ENCODE measurements around the gene SLC27A4.
A peak's percentile ranks its signal among the peaks of the same experiment; 100 is the strongest.
"Not testable (repeated sequence)": the region's sequence is repeated elsewhere in the genome, so short reads cannot be mapped to it uniquely, and the experiment has no call there.

Gene SLC27A4

DNA sequence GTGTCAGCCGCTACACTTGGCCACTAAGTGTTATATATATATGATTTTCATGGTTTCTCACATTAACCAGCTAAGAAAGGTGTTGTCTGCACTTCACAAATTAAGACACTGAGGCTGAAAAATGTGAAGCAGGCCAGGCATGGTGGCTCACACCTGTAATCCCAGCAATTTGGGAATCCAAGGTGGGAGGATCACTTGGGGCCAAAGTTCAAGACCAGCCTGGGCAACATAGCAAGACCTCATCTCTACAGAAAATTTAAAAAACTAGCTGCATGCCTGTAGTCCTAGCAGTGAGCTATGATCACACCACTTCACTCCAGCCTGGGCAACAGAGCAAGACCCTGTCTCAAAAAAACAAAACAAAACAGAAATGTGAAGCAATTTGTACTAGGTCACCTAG, 15.9 kb upstream of the SLC27A4 start:
- DNase-seq (ENCODE audit: low spot score), result no peak

DNA sequence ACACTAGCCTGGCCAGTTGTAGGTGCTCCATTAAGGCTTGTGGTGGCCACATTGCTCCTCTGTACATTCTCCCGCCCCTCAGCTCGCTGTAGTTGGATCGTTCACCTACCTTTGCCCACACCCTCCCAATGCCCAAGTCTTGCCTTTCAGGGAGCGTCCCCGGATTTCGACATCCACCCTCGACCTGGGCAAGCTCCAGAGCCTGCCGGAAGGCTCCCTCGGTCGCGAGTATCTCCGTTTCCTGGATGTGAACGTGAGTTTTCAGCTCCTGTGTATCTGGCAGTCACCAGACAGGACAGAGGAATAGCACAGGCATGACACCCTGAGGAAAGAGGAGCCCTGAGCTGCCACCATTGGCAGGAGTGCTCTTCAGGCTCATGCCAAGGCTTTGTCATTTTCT, 14.7 kb upstream of the SLC27A4 start:
- no peak for DNase-seq (ENCODE audit: low spot score)

DNA sequence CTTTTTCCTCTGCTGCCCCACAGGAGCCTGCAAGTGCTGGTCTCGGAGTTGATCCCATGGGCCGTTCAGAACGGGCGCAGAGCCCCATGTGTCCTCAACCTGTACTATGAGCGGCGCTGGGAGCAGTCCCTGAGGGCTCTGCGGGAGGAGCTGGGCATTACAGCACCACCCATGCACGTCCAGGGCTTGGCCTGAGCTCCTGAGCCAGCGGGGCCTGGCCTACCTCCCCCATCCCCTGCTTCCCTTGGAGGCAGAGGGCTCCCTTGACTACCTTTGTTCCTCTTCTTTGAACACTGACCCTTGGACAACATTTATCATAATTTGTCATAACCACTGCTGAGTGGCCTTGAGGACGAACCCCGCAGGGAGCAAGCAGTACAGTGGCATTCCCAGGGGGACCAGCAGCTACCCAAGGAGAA, 6.9 kb upstream of the SLC27A4 start:
- no peak for DNase-seq (ENCODE audit: low spot score)

GRCh38 chr9:128335161-128335560, 5.2 kb upstream of the SLC27A4 start:
- no peak for DNase-seq (ENCODE audit: low spot score)

GRCh38 chr9:128335914-128336313, 4.4 kb upstream of the SLC27A4 start:
- no peak for DNase-seq (ENCODE audit: low spot score)

GRCh38 chr9:128337936-128338335, 2.4 kb upstream of the SLC27A4 start:
- no peak for DNase-seq (ENCODE audit: low spot score)

- not testable (repeated sequence) for DNase-seq (ENCODE audit: low spot score)
These were observed 1.3 kb upstream of the SLC27A4 start for GRCh38 chr9:128338852-128339614.

- DNase-seq (ENCODE audit: low spot score), result no peak
These were observed 536 bp downstream of the SLC27A4 start for GRCh38 chr9:128340691-128341434.

DNA sequence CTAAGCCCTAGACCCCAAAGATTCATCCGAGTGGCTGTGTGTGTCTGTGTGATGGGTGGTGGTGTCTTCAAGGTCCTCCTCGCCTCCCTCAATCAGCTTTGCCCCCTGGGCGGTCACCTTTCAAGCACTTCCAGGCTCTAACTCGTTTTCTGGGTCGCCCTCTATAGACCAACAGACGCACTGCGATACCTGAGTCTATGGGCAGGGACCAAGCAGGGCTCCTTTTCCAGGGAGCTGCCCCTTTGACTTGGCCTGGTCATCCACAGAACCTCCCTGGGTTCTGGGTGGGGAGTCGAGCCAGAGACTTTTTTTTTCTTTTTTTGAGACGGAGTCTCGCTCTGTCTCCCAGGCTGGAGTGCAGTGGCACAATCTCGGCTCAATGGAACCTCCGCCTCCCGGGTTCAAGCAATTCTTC, 1.1 kb downstream of the SLC27A4 start:
- peak; percentile 75 for DNase-seq (ENCODE audit: low spot score)

GRCh38 chr9:128342971-128343680, 2.8 kb downstream of the SLC27A4 start:
- DNase-seq (ENCODE audit: low spot score), result no peak

DNA sequence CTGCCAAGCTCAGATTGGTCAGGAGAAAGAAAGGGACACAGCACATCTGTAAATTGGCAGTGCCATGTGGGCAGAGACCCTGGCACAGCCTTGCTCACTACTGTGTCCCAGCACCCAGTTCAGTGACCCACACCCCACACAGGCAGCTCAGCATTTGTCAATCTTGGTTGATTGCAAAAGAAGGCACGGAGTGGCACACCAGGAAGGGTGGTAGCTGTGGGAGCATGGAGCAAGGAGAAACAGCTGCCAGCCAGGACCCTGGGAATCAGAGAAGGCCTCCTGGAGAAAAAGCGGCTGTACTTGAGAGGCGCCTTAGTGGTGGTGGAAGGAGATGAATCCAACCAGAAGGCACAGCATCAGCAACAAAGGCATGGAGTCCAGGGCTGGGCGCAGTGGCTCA, 3.5 kb downstream of the SLC27A4 start:
- no peak for DNase-seq (ENCODE audit: low spot score)

DNA sequence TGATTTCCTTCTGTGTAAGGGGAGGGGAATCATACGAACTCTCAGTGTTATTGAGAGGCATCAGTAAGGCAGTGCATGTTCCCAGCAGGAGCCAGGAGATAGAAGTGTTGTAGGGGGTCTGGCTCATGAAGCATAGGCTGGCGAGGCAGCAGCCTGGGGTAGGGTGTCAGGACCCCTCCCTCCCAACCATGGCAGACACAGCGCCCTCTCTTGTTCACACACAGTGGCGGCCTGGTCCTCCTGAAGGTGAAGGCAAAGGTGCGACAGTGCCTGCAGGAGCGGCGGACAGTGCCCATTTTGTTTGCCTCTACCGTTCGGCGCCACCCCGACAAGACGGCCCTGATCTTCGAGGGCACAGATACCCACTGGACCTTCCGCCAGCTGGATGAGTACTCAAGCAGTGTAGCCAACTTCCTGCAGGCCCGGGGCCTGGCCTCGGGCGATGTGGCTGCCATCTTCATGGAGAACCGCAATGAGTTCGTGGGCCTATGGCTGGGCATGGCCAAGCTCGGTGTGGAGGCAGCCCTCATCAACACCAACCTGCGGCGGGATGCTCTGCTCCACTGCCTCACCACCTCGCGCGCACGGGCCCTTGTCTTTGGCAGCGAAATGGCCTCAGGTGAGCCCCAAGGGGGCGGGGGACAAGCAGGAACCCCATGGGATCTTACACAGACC, 4.7 kb downstream of the SLC27A4 start:
- no peak for DNase-seq (ENCODE audit: low spot score)

DNA sequence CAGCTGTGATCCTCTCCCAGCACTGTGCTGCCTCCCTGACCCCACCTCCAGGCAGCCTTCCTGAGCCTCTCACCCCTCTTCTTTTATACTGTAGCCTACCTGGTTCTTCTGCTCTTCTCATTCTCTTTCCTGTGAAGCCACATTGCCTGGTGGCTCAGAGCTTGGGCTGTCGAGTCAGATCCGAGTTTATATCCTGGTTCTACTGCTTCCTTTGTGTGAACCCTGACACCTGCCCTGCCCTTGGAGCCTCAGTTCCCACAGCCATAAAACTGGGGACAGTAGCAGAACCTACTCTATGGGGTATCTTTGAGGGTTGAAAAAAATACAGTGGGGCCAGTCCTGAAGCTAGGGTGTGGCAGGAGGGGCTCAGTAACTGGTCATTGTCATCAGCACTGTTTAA, 8.8 kb downstream of the SLC27A4 start:
- DNase-seq (ENCODE audit: low spot score), result no peak

DNA sequence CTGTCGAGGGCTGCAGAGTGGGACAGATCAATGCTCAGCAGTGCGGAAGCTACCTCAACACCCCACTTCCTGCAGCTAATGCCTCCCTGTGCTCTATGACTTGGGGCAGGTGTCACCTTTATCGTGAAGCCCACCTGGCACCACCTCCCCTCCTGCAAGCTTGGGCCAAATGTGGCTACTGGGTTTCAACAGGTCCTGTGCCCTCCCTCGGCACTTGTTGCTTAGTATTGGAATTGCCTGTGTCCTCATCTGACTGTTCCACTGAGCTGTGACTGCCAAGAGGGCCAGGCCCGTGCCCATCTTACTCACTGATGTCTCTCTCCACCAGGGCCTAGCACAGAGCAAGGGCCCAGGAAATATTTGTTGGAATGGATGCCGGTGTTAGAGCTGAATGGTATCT, 9.4 kb downstream of the SLC27A4 start:
- no peak for DNase-seq (ENCODE audit: low spot score)

DNA sequence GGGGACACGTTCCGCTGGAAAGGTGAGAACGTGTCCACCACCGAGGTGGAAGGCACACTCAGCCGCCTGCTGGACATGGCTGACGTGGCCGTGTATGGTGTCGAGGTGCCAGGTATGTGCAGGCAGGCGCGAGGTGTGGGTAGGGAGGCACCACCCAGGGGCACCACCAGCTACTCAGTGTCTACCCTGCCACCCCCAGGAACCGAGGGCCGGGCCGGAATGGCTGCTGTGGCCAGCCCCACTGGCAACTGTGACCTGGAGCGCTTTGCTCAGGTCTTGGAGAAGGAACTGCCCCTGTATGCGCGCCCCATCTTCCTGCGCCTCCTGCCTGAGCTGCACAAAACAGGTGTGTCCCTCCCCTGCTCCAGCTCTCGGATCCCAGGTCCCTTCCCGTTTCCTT, 15.1 kb downstream of the SLC27A4 start:
- DNase-seq (ENCODE audit: low spot score), result no peak

- DNase-seq (ENCODE audit: low spot score), result no peak
These were observed 17.8 kb downstream of the SLC27A4 start for GRCh38 chr9:128358090-128358489.

GRCh38 chr9:128358861-128359260, 18.5 kb downstream of the SLC27A4 start:
- no peak for DNase-seq (ENCODE audit: low spot score)

DNA sequence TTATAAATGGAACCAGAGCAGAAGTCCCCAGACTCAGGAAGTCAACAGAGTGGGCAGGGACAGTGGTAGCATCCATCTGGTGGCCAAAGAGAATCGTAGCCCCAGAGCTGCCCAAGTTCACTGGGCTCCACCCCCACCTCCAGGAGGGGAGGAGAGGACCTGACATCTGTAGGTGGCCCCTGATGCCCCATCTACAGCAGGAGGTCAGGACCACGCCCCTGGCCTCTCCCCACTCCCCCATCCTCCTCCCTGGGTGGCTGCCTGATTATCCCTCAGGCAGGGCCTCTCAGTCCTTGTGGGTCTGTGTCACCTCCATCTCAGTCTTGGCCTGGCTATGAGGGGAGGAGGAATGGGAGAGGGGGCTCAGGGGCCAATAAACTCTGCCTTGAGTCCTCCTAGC, 20.5 kb downstream of the SLC27A4 start:
- DNase-seq (ENCODE audit: low spot score), result no peak

GRCh38 chr9:128361296-128361985, 21.1 kb downstream of the SLC27A4 start:
- no peak for DNase-seq (ENCODE audit: low spot score)

DNA sequence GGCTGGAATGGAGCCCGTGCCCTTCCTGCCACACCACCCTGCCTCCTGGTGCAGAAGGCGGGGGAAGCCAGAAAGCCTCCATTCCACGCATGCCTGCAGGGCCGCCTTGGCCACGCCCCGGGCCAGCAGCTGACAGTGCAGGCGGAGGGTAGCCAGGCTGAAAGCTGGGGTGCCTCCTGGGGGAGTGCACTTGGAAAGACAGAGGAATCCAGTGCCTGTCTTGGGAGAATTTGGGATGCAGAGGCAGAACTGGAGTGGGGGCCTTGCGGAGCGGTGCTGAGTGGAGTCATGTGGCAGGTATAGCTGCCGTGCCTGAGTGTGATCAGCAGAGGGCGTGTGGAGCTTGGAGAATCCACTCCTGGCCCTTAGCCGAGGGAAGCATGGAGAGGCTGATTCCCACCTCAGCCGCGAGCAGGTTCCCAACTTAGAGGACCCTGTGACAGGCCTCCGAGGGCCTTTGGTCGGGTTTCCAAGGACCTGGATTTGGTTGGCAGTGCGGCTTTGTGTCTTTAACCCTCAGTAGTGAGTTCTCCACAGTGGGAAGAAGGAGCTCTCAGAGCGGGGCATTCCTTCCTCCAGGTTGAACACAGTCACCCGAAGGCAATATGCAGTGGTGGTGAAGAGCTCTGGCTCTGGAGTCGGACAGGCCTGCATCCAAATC, 21.8 kb downstream of the SLC27A4 start:
- DNase-seq (ENCODE audit: low spot score), result peak; percentile 87

- no peak for DNase-seq (ENCODE audit: low spot score)
These were observed 22.4 kb downstream of the SLC27A4 start for GRCh38 chr9:128362774-128363173.
